HepG2 (cell line): ENCODE measurements around the gene LGI2. TPM values are rescaled to one million over a fixed set of nuclear protein-coding genes. Genes with fewer than 3 reads are reported as not detected.

Experiments
- ARID4A ChIP-seq: sonication (generic); formaldehyde crosslinking; IDR thresholded peaks from 2 replicates; pipeline ENCODE4 v1.5.0; 2020; ENCODE audit warnings: mild to moderate bottlenecking, missing genetic modification reagents, borderline replicate concordance
- HCFC1 ChIP-seq: fragments of 150-350 bp; IDR thresholded peaks from 2 replicates; pipeline ENCODE4 v1.6.1; 2014; ENCODE audit warnings: low read depth, low read length
- NKX3-1 ChIP-seq: sonication (generic); formaldehyde crosslinking; IDR thresholded peaks from 2 replicates; pipeline ENCODE4 v1.5.0; 2020; ENCODE audit warnings: missing genetic modification reagents
- ZBTB34 ChIP-seq: sonication (generic); formaldehyde crosslinking; IDR thresholded peaks from 2 replicates; pipeline ENCODE4 v1.8.0; 2022; ENCODE audit warnings: mild to moderate bottlenecking, missing genetic modification reagents
- ZNF34 ChIP-seq: sonication (generic); formaldehyde crosslinking; IDR thresholded peaks from 2 replicates; pipeline ENCODE4 v1.4.0; 2020; ENCODE audit warnings: mild to moderate bottlenecking, missing genetic modification reagents, borderline replicate concordance
- ZNF75D ChIP-seq: sonication (generic); formaldehyde crosslinking; IDR thresholded peaks from 2 replicates; pipeline ENCODE4 v1.8.1; 2023; ENCODE audit warnings: missing genetic modification reagents, mild to moderate bottlenecking, borderline replicate concordance
- ZNF768 ChIP-seq: sonication (generic); formaldehyde crosslinking; IDR thresholded peaks from 2 replicates; pipeline ENCODE4 v1.4.0; 2020; ENCODE audit warnings: missing genetic modification reagents
- polyA plus RNA-seq, 8 experiments: library from polyadenylated mRNA; depleted of rRNA in 3 of 8; stranded (reverse) in 7 of 8; unstranded in 1 of 8; fragments of >200 nt; fragmentation: Illumina TruSeq in 4 of 8; extraction: Trizol in 4 of 8; gene quantifications; 2 replicates each; pipeline versions ENCODE4 v1.2.1 to v1.2.3, GENCODE V29; 2011 to 2016; ENCODE audit warnings: low read depth in 4 of 8, missing spikeins in 1 of 8, mixed read lengths in 1 of 8; ENCODE audit not compliant: insufficient read depth in 1 of 8
- total RNA-seq, 5 experiments: library from RNA; depleted of rRNA; stranded (reverse); fragments of >200 nt; fragmentation: Illumina TruSeq; extraction: Trizol; gene quantifications; 2 replicates each; pipeline ENCODE4 v1.2.3, GENCODE V29; 2016; ENCODE audit warnings: low read depth in 1 of 5

LGI2 gene
- total and polyA plus RNA-seq, 2 of the 13 experiments (the other 11 are each of a cell fraction or from before 2014, with no cell fraction given): not detected

- TF ChIP-seq ARID4A (CRISPR knock-in tag): no peak
- TF ChIP-seq ZNF75D: no peak
- TF ChIP-seq ZNF768: no peak
- no peak for TF ChIP-seq ZNF34 (CRISPR knock-in tag)
- TF ChIP-seq HCFC1: no peak
- no peak for TF ChIP-seq ZBTB34 (CRISPR knock-in tag)
- TF ChIP-seq NKX3-1 (CRISPR knock-in tag): no peak
Observed at GRCh38 chr4:25012655-25013054, 18.1 kb downstream of the LGI2 start (continued).
